GM23338 (cell line): ENCODE results near the gene DHX38. TPM values are rescaled to one million over a fixed set of nuclear protein-coding genes. Genes with fewer than 3 reads are reported as not detected.

Experiments
- ATAC-seq: fragments of 200-7000 bp; cut with Tn5 transposase; 3 replicates; pipeline ENCODE4 v1.9.1; 2020
- DNase-seq: peaks from one replicate; pipeline ENCODE4 v3.0.0-alpha.2; 2015; ENCODE audit warnings: low spot score
- H2AFZ ChIP-seq: fragments of 200-600 bp; sonication (generic); 2 replicates; pipeline ENCODE4 v1.8.0; 2016; ENCODE audit warnings: antibody characterized with exemption, mild to moderate bottlenecking, moderate library complexity
- H3F3A ChIP-seq: fragments of 200-600 bp; sonication (generic); replicated peaks from 2 replicates; pipeline ENCODE4 v1.8.0; 2017; ENCODE audit warnings: antibody characterized with exemption, mixed run types, low read depth
- H3K27ac ChIP-seq: fragments of 200-600 bp; sonication (generic); 2 replicates; pipeline ENCODE4 v1.6.1; 2016; ENCODE audit warnings: low read depth
- H3K27me3 ChIP-seq: fragments of 200-600 bp; sonication (generic); 2 replicates; pipeline ENCODE4 v1.8.0; 2016; ENCODE audit warnings: mild to moderate bottlenecking, mixed run types, moderate library complexity; ENCODE audit not compliant: insufficient read depth
- H3K36me3 ChIP-seq: fragments of 200-600 bp; sonication (generic); 2 replicates; pipeline ENCODE4 v1.8.0; 2016; ENCODE audit warnings: mild to moderate bottlenecking; ENCODE audit not compliant: insufficient read depth
- H3K4me1 ChIP-seq: fragments of 200-600 bp; sonication (generic); 2 replicates; pipeline ENCODE4 v1.8.0; 2016; ENCODE audit warnings: mild to moderate bottlenecking, moderate library complexity; ENCODE audit not compliant: insufficient read depth
- H3K4me2 ChIP-seq: fragments of 200-600 bp; sonication (generic); 2 replicates; pipeline ENCODE4 v1.7.1; 2017; ENCODE audit warnings: mixed run types
- H3K4me3 ChIP-seq: fragments of 200-600 bp; sonication (generic); 2 replicates; pipeline ENCODE4 v1.6.1; 2016; ENCODE audit warnings: mixed run types
- H3K79me2 ChIP-seq: fragments of 200-600 bp; sonication (generic); replicated peaks from 2 replicates; pipeline ENCODE4 v1.8.0; 2017; ENCODE audit warnings: mild to moderate bottlenecking; ENCODE audit not compliant: insufficient read depth
- H3K9me2 ChIP-seq: fragments of 200-600 bp; sonication (generic); 2 replicates; pipeline ENCODE4 v1.8.0; 2017; ENCODE audit not compliant: insufficient read depth
- H4K20me1 ChIP-seq: fragments of 200-600 bp; sonication (generic); replicated peaks from 2 replicates; pipeline ENCODE4 v1.8.0; 2017; ENCODE audit warnings: mild to moderate bottlenecking; ENCODE audit not compliant: insufficient read depth
- H3K27ac Mint-ChIP-seq: 2 replicates; pipeline ENCODE4 v1.8.0; 2020; ENCODE audit warnings: inconsistent platforms, mild to moderate bottlenecking, moderate library complexity, mixed read lengths
- H3K27me3 Mint-ChIP-seq: 3 replicates; pipeline ENCODE4 v1.8.0; 2022; ENCODE audit warnings: low read depth, mild to moderate bottlenecking, moderate library complexity, mixed read lengths, inconsistent platforms; ENCODE audit not compliant: insufficient read depth, poor library complexity
- H3K36me3 Mint-ChIP-seq: 3 replicates; pipeline ENCODE4 v1.8.0; 2021; ENCODE audit warnings: low read depth, mild to moderate bottlenecking, inconsistent platforms, moderate library complexity, mixed read lengths
- H3K4me1 Mint-ChIP-seq: 3 replicates; pipeline ENCODE4 v1.8.0; 2020; ENCODE audit warnings: mild to moderate bottlenecking, inconsistent platforms, mixed read lengths
- H3K4me3 Mint-ChIP-seq: 3 replicates; pipeline ENCODE4 v1.8.0; 2021; ENCODE audit warnings: moderate library complexity, mild to moderate bottlenecking, inconsistent platforms, mixed read lengths
- H3K9me3 Mint-ChIP-seq: 3 replicates; pipeline ENCODE4 v1.8.0; 2020; ENCODE audit warnings: moderate library complexity, mild to moderate bottlenecking, inconsistent platforms, mixed read lengths
- CREB1 ChIP-seq: fragments of 250-450 bp; sonication (Bioruptor Pico); IDR thresholded peaks from 2 replicates; pipeline ENCODE4 v1.5.0; 2020; ENCODE audit warnings: low read depth, mild to moderate bottlenecking, moderate library complexity
- CTCF ChIP-seq, 2 experiments: fragments of 200-600 bp in 1 of 2; sonication (generic) in 1 of 2; conservative IDR thresholded peaks; 2 replicates each; pipeline versions ENCODE4 v1.5.1 to v1.6.1; 2016 to 2017; ENCODE audit warnings: antibody characterized with exemption in 2 of 2, low read depth in 2 of 2, mild to moderate bottlenecking in 2 of 2, moderate library complexity in 1 of 2
- ETS1 ChIP-seq: IDR thresholded peaks from 2 replicates; pipeline ENCODE4 v1.6.1; 2016; ENCODE audit warnings: antibody characterized with exemption
- EZH2 ChIP-seq: fragments of 200-600 bp; sonication (generic); IDR thresholded peaks from one replicate; pipeline ENCODE4 v1.8.0; 2017; ENCODE audit warnings: antibody characterized with exemption, mild to moderate bottlenecking, low read depth; ENCODE audit not compliant: unreplicated experiment
- POLR2AphosphoS5 ChIP-seq: IDR thresholded peaks from 2 replicates; pipeline ENCODE4 v1.6.1; 2016; ENCODE audit warnings: antibody characterized with exemption, low read depth
- REST ChIP-seq: IDR thresholded peaks from one replicate; pipeline ENCODE4 v1.6.1; 2018; ENCODE audit warnings: antibody characterized with exemption; ENCODE audit not compliant: unreplicated experiment
- ZNF114 ChIP-seq: fragments of 250-450 bp; sonication (Bioruptor Pico); IDR thresholded peaks from 2 replicates; pipeline ENCODE4 v1.5.0; 2020; ENCODE audit warnings: mild to moderate bottlenecking, moderate library complexity
- ZNF331 ChIP-seq: fragments of 250-450 bp; sonication (Bioruptor Pico); IDR thresholded peaks from 2 replicates; pipeline ENCODE4 v1.5.0; 2020; ENCODE audit warnings: low read depth, mild to moderate bottlenecking, moderate library complexity
- polyA plus RNA-seq: library from polyadenylated mRNA; unstranded; fragments of >200 nt; fragmentation: Nextera tagmentation; extraction: Ambion mirVana; gene quantifications from 2 replicates; pipeline ENCODE4 v1.2.1, GENCODE V29; 2016
- total RNA-seq: library from RNA; depleted of rRNA; stranded (reverse); fragments of >200 nt; shearing (Covaris generic); gene quantifications from 2 replicates; pipeline ENCODE4 v1.2.3, GENCODE V29; 2014

The DHX38 gene
- total and polyA plus RNA-seq, 2 experiments from 2014 or later: 31.4 to 46.4 TPM

GRCh38 chr16:72124761-72125634 is 31.4 kb downstream of the DHX38 start:
- H4K20me1 ChIP-seq: no peaks in the 10 kb centered on the region
- no peaks in the 10 kb centered on the region for H3K27me3 ChIP-seq
- H3K36me3 ChIP-seq: no peaks in the 10 kb centered on the region
- H2AFZ ChIP-seq: peak overlapping the region; percentile 92
- Mint-ChIP-seq H3K4me3 (no peak overlapping the region), H3K9me3 (no peaks in the 10 kb centered on the region), H3K27me3 (peaks cover 12% of the 10 kb centered on the region), H3K27ac (peak overlapping the region; percentile 68), H3K36me3 (no peaks in the 10 kb centered on the region), H3K4me1 (peaks cover 17% of the 10 kb centered on the region)
- no peak overlapping the region for H3K4me2 ChIP-seq
- no peaks in the 10 kb centered on the region for H3K79me2 ChIP-seq
- H3K27ac ChIP-seq: no peak overlapping the region
- H3K4me3 ChIP-seq: no peak overlapping the region
- ATAC-seq (peak; percentile 96), DNase-seq (peak; percentile 85)
- H3K4me1 ChIP-seq: no peaks in the 10 kb centered on the region; the same call in 1 of the 2 replicates
- no peaks in the 10 kb centered on the region for H3F3A ChIP-seq
- no peaks in the 10 kb centered on the region for H3K9me2 ChIP-seq
- TF ChIP-seq CREB1 (CRISPR knock-in tag) (0 out of 2 replicates have a peak, but pooled peaks have one; percentile 17), ETS1 (no peak), CTCF (conservative IDR thresholded peaks at IDR 0.05; ENCODE audit: low read depth in 2 of 2) (peak; percentile 85 to 94), POLR2AphosphoS5 (no peak), ZNF331 (no peak), REST (no peak), ZNF114 (CRISPR knock-in tag) (no peak), EZH2 (no peak)
